Mesenchymal stem cell (in vitro differentiated cells and primary cell): ENCODE results near the gene KDM4C.
A peak's percentile ranks its signal among the peaks of the same experiment; 100 is the strongest.

Experiments used
- DNase-seq: peaks from one replicate; pipeline ENCODE4 v3.0.0-alpha.2; 2013
- H2AFZ ChIP-seq: one replicate; pipeline ENCODE4 v1.6.1; 2013; ENCODE audit warnings: low read depth, mild to moderate bottlenecking, control low read depth, inconsistent platforms, low read length, moderate library complexity
- H2AK5ac ChIP-seq: 2 replicates; pipeline ENCODE4 v1.6.1; 2013; ENCODE audit warnings: low read length, moderate library complexity, mild to moderate bottlenecking, inconsistent platforms; ENCODE audit not compliant: severe bottlenecking
- H2BK120ac ChIP-seq: one replicate; pipeline ENCODE4 v1.6.1; 2013; ENCODE audit warnings: low read depth, mild to moderate bottlenecking, inconsistent platforms, low read length, moderate library complexity
- H2BK12ac ChIP-seq, 2 experiments: one replicate each; pipeline ENCODE4 v1.6.1; 2013; ENCODE audit warnings: inconsistent platforms in 2 of 2, low read length in 2 of 2, mild to moderate bottlenecking in 2 of 2, moderate library complexity in 2 of 2, control low read depth in 1 of 2
- H2BK15ac ChIP-seq: one replicate; pipeline ENCODE4 v1.6.1; 2013; ENCODE audit warnings: mild to moderate bottlenecking, low read depth, inconsistent platforms; ENCODE audit not compliant: poor library complexity, severe bottlenecking
- H2BK5ac ChIP-seq: 2 replicates; pipeline ENCODE4 v1.6.1; 2013; ENCODE audit warnings: low read depth, mild to moderate bottlenecking, low read length, control low read depth, inconsistent platforms; ENCODE audit not compliant: poor library complexity, severe bottlenecking
- H3K14ac ChIP-seq, 2 experiments: one replicate each; pipeline ENCODE4 v1.6.1; 2013; ENCODE audit warnings: inconsistent platforms in 2 of 2, low read length in 2 of 2, control low read depth in 1 of 2, mild to moderate bottlenecking in 1 of 2, moderate library complexity in 1 of 2
- H3K18ac ChIP-seq, 2 experiments: one replicate each; pipeline ENCODE4 v1.6.1; 2013; ENCODE audit warnings: inconsistent platforms in 2 of 2, low read length in 2 of 2, control low read depth in 1 of 2, low read depth in 1 of 2, mild to moderate bottlenecking in 1 of 2
- H3K23ac ChIP-seq, 2 experiments: one replicate each; pipeline ENCODE4 v1.6.1; 2013; ENCODE audit warnings: inconsistent platforms in 2 of 2, low read length in 2 of 2, mild to moderate bottlenecking in 2 of 2, moderate library complexity in 2 of 2, control low read depth in 1 of 2
- H3K27ac ChIP-seq: 2 replicates; pipeline ENCODE4 v1.5.1; 2013; ENCODE audit warnings: mild to moderate bottlenecking, moderate library complexity, low read length, control low read depth, inconsistent platforms; ENCODE audit not compliant: poor library complexity, severe bottlenecking
- H3K27me3 ChIP-seq, 2 experiments: 2 replicates each; pipeline versions ENCODE4 v1.6.1 to v1.7.0; 2013; ENCODE audit warnings: low read length in 2 of 2, mild to moderate bottlenecking in 2 of 2, moderate library complexity in 2 of 2, control low read depth in 1 of 2, inconsistent platforms in 1 of 2; ENCODE audit not compliant: control insufficient read depth in 1 of 2, insufficient read depth in 1 of 2
- H3K36me3 ChIP-seq, 2 experiments: 2 replicates each; pipeline versions ENCODE4 v1.6.1 to v1.7.0; 2013; ENCODE audit warnings: low read length in 2 of 2, control low read depth in 1 of 2, inconsistent platforms in 1 of 2, low read depth in 1 of 2, mild to moderate bottlenecking in 1 of 2; ENCODE audit not compliant: insufficient read depth in 2 of 2, control insufficient read depth in 1 of 2
- H3K4ac ChIP-seq, 2 experiments: one replicate each; pipeline ENCODE4 v1.6.1; 2013; ENCODE audit warnings: inconsistent platforms in 2 of 2, low read length in 2 of 2, mild to moderate bottlenecking in 2 of 2, moderate library complexity in 2 of 2, control low read depth in 1 of 2, low read depth in 1 of 2
- H3K4me1 ChIP-seq: 2 replicates; pipeline ENCODE4 v1.6.1; 2013; ENCODE audit warnings: low read depth, low read length, control low read depth; ENCODE audit not compliant: control insufficient read depth, insufficient read depth
- H3K4me2 ChIP-seq: 2 replicates; pipeline ENCODE4 v1.6.1; 2013; ENCODE audit warnings: low read length, mild to moderate bottlenecking, inconsistent platforms; ENCODE audit not compliant: poor library complexity, severe bottlenecking
- H3K4me3 ChIP-seq, 2 experiments: 2 replicates each; pipeline versions ENCODE4 v1.5.1 to v1.7.0; 2013; ENCODE audit warnings: low read length in 2 of 2, mild to moderate bottlenecking in 2 of 2, control low read depth in 1 of 2, low read depth in 1 of 2; ENCODE audit not compliant: insufficient read depth in 1 of 2
- H3K79me1 ChIP-seq: replicated peaks from 2 replicates; pipeline ENCODE4 v1.6.1; 2013; ENCODE audit warnings: mild to moderate bottlenecking, control low read depth, low read length, inconsistent platforms; ENCODE audit not compliant: poor library complexity, severe bottlenecking
- H3K9ac ChIP-seq: 2 replicates; pipeline ENCODE4 v1.7.0; 2013; ENCODE audit warnings: mild to moderate bottlenecking, low read length, moderate library complexity
- H3K9me3 ChIP-seq: 2 replicates; pipeline ENCODE4 v1.7.0; 2013; ENCODE audit warnings: mild to moderate bottlenecking, low read length; ENCODE audit not compliant: control insufficient read depth
- H4K8ac ChIP-seq: one replicate; pipeline ENCODE4 v1.6.1; 2013; ENCODE audit warnings: inconsistent platforms, mild to moderate bottlenecking, low read length, moderate library complexity
- H4K91ac ChIP-seq: one replicate; pipeline ENCODE4 v1.6.1; 2013; ENCODE audit warnings: mild to moderate bottlenecking, low read length, inconsistent platforms
- WGBS: methylation state at CpG from one replicate; pipeline ENCODE4 v1.1.7; 2013; ENCODE audit warnings: mixed read lengths; 5-methylcytosine and 5-hydroxymethylcytosine counted together

The KDM4C gene

GRCh38 chr9:7161469-7161868 lies 403.7 kb downstream of the KDM4C start:
- H3K4me3 ChIP-seq, result no peak overlapping the region
- no peaks in the 10 kb centered on the region for H3K9me3 ChIP-seq
- no peak overlapping the region for H2AFZ ChIP-seq
- no peak overlapping the region for H2BK120ac ChIP-seq
- H3K18ac ChIP-seq, result no peak overlapping the region
- H3K4ac ChIP-seq, result no peak overlapping the region
- WGBS, result 83% methylated on average over 1 of the region's 2 CpGs
- no peak for DNase-seq
- peaks cover 2% of the 10 kb centered on the region for H3K4me1 ChIP-seq
- peaks cover 5 to 22% of the 10 kb centered on the region in 2 experiments for H3K36me3 ChIP-seq
- no peak overlapping the region for H3K27ac ChIP-seq
- H2BK12ac ChIP-seq, result no peak overlapping the region
- H3K79me1 ChIP-seq, result peaks cover 2% of the 10 kb centered on the region
- H3K23ac ChIP-seq, result no peak overlapping the region
- H3K27me3 ChIP-seq, result no peaks in the 10 kb centered on the region
- H2BK5ac ChIP-seq, result no peak overlapping the region
- no peak overlapping the region for H4K8ac ChIP-seq
- no peak overlapping the region for H2AK5ac ChIP-seq
- no peak overlapping the region for H2BK15ac ChIP-seq
- H3K14ac ChIP-seq, result no peak overlapping the region
- H3K9ac ChIP-seq, result no peak overlapping the region
- no peak overlapping the region for H4K91ac ChIP-seq
- H3K4me2 ChIP-seq, result no peak overlapping the region

- peaks cover 2% of the 10 kb centered on the region for H3K4me1 ChIP-seq
- no peaks in the 10 kb centered on the region for H3K27me3 ChIP-seq
- H3K27ac ChIP-seq, result no peak overlapping the region
- no peak overlapping the region for H3K4ac ChIP-seq
- H4K91ac ChIP-seq, result no peak overlapping the region
- no peak overlapping the region for H2BK5ac ChIP-seq
- H3K14ac ChIP-seq, result no peak overlapping the region
- H2BK15ac ChIP-seq, result no peak overlapping the region
- no peak overlapping the region for H3K18ac ChIP-seq
- peaks cover 8 to 33% of the 10 kb centered on the region in 2 experiments for H3K36me3 ChIP-seq
- no peak overlapping the region for H3K4me2 ChIP-seq
- H3K79me1 ChIP-seq, result peaks cover 2% of the 10 kb centered on the region
- no peak overlapping the region for H2BK12ac ChIP-seq
- H3K23ac ChIP-seq, result no peak overlapping the region
- no peak for DNase-seq
- H2AFZ ChIP-seq, result no peak overlapping the region
- H3K9me3 ChIP-seq, result no peaks in the 10 kb centered on the region
- H2BK120ac ChIP-seq, result no peak overlapping the region
- WGBS, result no CpG with 5 or more reads among the region's 1 CpG
- no peak overlapping the region for H4K8ac ChIP-seq
- no peak overlapping the region for H2AK5ac ChIP-seq
- H3K4me3 ChIP-seq, result no peak overlapping the region
- no peak overlapping the region for H3K9ac ChIP-seq
Measured at GRCh38 chr9:7163932-7164331, 406.2 kb downstream of the KDM4C start.

DNA sequence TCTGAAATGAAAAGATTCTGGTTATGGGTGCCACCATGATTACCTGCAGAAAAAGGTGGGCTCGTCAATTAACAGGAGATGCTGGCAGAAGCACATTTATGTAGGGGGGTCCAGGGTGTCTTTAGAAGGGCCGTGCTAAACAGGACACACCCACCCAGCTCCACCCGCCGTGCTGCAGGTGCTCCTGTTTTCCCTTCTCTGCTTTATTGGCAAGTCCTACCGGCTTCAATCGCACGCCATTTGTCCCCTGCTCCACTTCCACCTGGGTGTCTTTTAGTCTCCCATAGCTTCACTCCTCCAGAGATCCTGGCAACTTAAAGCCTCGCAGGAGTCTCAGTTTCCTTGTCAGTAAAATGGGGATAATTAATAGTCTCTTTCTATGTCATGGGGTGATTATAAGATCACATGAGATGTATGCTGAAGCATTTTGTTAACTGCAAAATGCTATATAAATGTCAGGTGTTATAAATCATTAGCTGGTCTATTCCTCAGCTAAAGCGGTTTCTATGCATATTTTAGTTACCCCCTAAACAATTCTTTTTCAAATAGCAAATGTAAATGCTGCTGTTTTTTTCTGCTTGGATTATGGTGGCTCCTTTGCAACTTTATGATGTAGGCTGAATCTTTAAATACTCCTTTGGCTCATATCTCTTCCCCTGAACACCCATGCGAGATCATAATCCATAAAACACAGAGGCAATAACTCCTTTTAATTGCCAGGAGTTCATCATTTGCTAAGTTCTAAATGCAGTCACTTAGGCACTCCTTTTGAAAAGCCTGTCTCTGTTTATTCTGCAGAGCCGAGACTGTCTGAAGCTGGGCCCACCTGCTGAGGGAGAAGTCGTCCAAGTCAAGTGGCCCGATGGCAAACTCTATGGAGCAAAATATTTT lies 406.9 kb downstream of the KDM4C start:
- DNase-seq, result no peak
- Histone ChIP-seq H3K79me1 (peaks cover 2% of the 10 kb centered on the region), H3K27ac (no peak overlapping the region), H2AK5ac (no peak overlapping the region), H3K27me3 (no peaks in the 10 kb centered on the region), H3K36me3 (peaks cover 8 to 33% of the 10 kb centered on the region in 2 experiments), H3K4ac (no peak overlapping the region), H3K4me2 (no peak overlapping the region), H3K18ac (no peak overlapping the region), H3K23ac (no peak overlapping the region), H3K9ac (no peak overlapping the region), H4K8ac (no peak overlapping the region), H3K14ac (no peak overlapping the region), H2BK120ac (no peak overlapping the region), H4K91ac (no peak overlapping the region), H2BK12ac (no peak overlapping the region), H2BK5ac (no peak overlapping the region), H3K4me1 (peaks cover 2% of the 10 kb centered on the region), H3K9me3 (no peaks in the 10 kb centered on the region), H3K4me3 (no peak overlapping the region), H2BK15ac (peak overlapping the region; percentile 23), H2AFZ (no peak overlapping the region)
- 80% methylated on average over 10 of the region's 13 CpGs for WGBS

GRCh38 chr9:7165331-7165975 lies 407.7 kb downstream of the KDM4C start:
- H2AK5ac ChIP-seq, result no peak overlapping the region
- H3K27ac ChIP-seq, result no peak overlapping the region
- peaks cover 7 to 37% of the 10 kb centered on the region in 2 experiments for H3K36me3 ChIP-seq
- H4K8ac ChIP-seq, result no peak overlapping the region
- no peak overlapping the region for H2BK120ac ChIP-seq
- no peak overlapping the region for H3K9ac ChIP-seq
- H3K14ac ChIP-seq, result no peak overlapping the region
- H2BK5ac ChIP-seq, result no peak overlapping the region
- no peak overlapping the region for H3K4me3 ChIP-seq
- peaks cover 2% of the 10 kb centered on the region for H3K79me1 ChIP-seq
- no peak overlapping the region for H2BK12ac ChIP-seq
- H3K4me1 ChIP-seq, result peaks cover 2% of the 10 kb centered on the region
- no peak overlapping the region for H4K91ac ChIP-seq
- 92% methylated on average over 6 of the region's 7 CpGs for WGBS
- H3K9me3 ChIP-seq, result no peaks in the 10 kb centered on the region
- H2BK15ac ChIP-seq, result no peak overlapping the region
- no peak overlapping the region for H3K4ac ChIP-seq
- H3K27me3 ChIP-seq, result no peaks in the 10 kb centered on the region
- no peak overlapping the region for H3K4me2 ChIP-seq
- no peak for DNase-seq
- H2AFZ ChIP-seq, result no peak overlapping the region
- no peak overlapping the region for H3K23ac ChIP-seq
- no peak overlapping the region for H3K18ac ChIP-seq
